B cell (primary cell): Measurements from ENCODE around the gene TRIM40.
"Not testable (repeated sequence)": the region's sequence is repeated elsewhere in the genome, so short reads cannot be mapped to it uniquely, and the experiment has no call there.

Experiments used
- EZH2 ChIP-seq: IDR thresholded peaks from 2 replicates; pipeline ENCODE4 v1.6.1; 2012; ENCODE audit warnings: borderline replicate concordance, low read depth, mild to moderate bottlenecking, moderate library complexity, low read length; ENCODE audit not compliant: insufficient read depth, poor library complexity, severe bottlenecking
- TF ChIP-seq, protein P1 (sequence below): fragments of 200-600 bp; IDR thresholded peaks from one replicate; pipeline ENCODE4 v1.8.0; 2022; ENCODE audit warnings: antibody characterized with exemption, mild to moderate bottlenecking

DNA sequence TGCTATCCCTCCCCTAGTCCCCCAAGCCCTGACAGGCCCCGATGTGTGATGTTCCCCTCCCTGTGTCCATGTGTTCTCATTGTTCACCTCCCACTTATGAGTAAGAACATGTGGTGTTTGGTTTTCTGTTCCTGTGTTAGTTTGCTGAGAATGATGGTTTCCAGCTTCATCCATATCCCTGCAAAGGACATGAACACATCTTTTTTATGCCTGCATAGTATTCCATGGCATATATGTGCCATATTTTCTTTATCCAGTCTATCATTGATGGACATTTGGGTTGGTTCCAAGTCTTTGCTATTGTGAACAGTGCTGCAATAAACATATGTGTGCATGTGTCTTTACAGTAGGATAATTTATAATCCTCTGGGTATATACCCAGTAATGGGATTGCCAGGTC, 29.3 kb downstream of the TRIM40 start:
- TF ChIP-seq, protein P1, sequence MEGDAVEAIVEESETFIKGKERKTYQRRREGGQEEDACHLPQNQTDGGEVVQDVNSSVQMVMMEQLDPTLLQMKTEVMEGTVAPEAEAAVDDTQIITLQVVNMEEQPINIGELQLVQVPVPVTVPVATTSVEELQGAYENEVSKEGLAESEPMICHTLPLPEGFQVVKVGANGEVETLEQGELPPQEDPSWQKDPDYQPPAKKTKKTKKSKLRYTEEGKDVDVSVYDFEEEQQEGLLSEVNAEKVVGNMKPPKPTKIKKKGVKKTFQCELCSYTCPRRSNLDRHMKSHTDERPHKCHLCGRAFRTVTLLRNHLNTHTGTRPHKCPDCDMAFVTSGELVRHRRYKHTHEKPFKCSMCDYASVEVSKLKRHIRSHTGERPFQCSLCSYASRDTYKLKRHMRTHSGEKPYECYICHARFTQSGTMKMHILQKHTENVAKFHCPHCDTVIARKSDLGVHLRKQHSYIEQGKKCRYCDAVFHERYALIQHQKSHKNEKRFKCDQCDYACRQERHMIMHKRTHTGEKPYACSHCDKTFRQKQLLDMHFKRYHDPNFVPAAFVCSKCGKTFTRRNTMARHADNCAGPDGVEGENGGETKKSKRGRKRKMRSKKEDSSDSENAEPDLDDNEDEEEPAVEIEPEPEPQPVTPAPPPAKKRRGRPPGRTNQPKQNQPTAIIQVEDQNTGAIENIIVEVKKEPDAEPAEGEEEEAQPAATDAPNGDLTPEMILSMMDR = not testable (repeated sequence)
- TF ChIP-seq EZH2 = not testable (repeated sequence)
